ENCODE data around the gene USP48. TPM values are rescaled to one million over a fixed set of nuclear protein-coding genes. Genes with fewer than 3 reads are reported as not detected.
A peak's percentile ranks its signal among the peaks of the same experiment; 100 is the strongest.

Gene USP48
- total RNA-seq, 4 donors from 2014 or later, result 11.5 to 24.4 (median 14.5) TPM

GRCh38 chr1:21743476-21743875 is 39.5 kb downstream of the USP48 start:
- no peak overlapping the region for H3K27ac ChIP-seq
- in situ Hi-C loops (cut with MboI; ENCODE audit: low sequenced_read_pairs in 4 of 4) (no loop called here), intact Hi-C loops (cut with DNase I; ENCODE audit: low total_unique reads) (no loop called here)
- H3K4me3 ChIP-seq, result no peak overlapping the region
- peaks cover 0 to 24% of the 10 kb centered on the region in 2 donors for H3K36me3 ChIP-seq
- TF ChIP-seq POLR2A (IDR thresholded peaks at IDR 0.05) (no peak), CTCF (IDR thresholded peaks at IDR 0.05 in 4 of 5, conservative IDR thresholded peaks at IDR 0.05 in 1 of 5) (no peak)
- no peak for DNase-seq
- no peaks in the 10 kb centered on the region for H3K9me3 ChIP-seq
- ATAC-seq, result no peak
- no peaks in the 10 kb centered on the region for H3K4me1 ChIP-seq
- no peaks in the 10 kb centered on the region for H3K27me3 ChIP-seq

GRCh38 chr1:21742578-21742977 is 40.4 kb downstream of the USP48 start:
- ATAC-seq (peak in 1 of 2 donors; percentile 18), DNase-seq (no peak)
- intact Hi-C loops (cut with DNase I; ENCODE audit: low total_unique reads), result no loop called here
- Histone ChIP-seq H3K27me3 (no peaks in the 10 kb centered on the region), H3K4me1 (no peaks in the 10 kb centered on the region), H3K9me3 (no peaks in the 10 kb centered on the region), H3K4me3 (no peak overlapping the region), H3K36me3 (peaks cover 0 to 15% of the 10 kb centered on the region in 2 donors), H3K27ac (no peak overlapping the region)
- in situ Hi-C loops (cut with MboI; ENCODE audit: low sequenced_read_pairs in 4 of 4), result no loop called here
- TF ChIP-seq CTCF (IDR thresholded peaks at IDR 0.05 in 4 of 5, conservative IDR thresholded peaks at IDR 0.05 in 1 of 5), result no peak
- no peak for TF ChIP-seq POLR2A (IDR thresholded peaks at IDR 0.05)

GRCh38 chr1:21741206-21741605 is 41.7 kb downstream of the USP48 start:
- no peak for ATAC-seq
- Histone ChIP-seq H3K27me3 (no peaks in the 10 kb centered on the region), H3K27ac (no peak overlapping the region), H3K36me3 (peaks cover 0 to 19% of the 10 kb centered on the region in 2 donors), H3K4me3 (no peak overlapping the region), H3K9me3 (no peaks in the 10 kb centered on the region), H3K4me1 (no peaks in the 10 kb centered on the region)
- DNase-seq, result no peak
- intact Hi-C loops (cut with DNase I; ENCODE audit: low total_unique reads) (no loop called here), in situ Hi-C loops (cut with MboI; ENCODE audit: low sequenced_read_pairs in 4 of 4) (no loop called here)
- no peak for TF ChIP-seq POLR2A (IDR thresholded peaks at IDR 0.05)
- TF ChIP-seq CTCF (IDR thresholded peaks at IDR 0.05 in 4 of 5, conservative IDR thresholded peaks at IDR 0.05 in 1 of 5), result no peak

- H3K4me1 ChIP-seq, result no peaks in the 10 kb centered on the region
- H3K9me3 ChIP-seq, result no peaks in the 10 kb centered on the region
- no peak for ATAC-seq
- intact Hi-C loops (cut with DNase I; ENCODE audit: low total_unique reads) (no loop called here), in situ Hi-C loops (cut with MboI; ENCODE audit: low sequenced_read_pairs in 4 of 4) (no loop called here)
- no peak for DNase-seq
- H3K36me3 ChIP-seq, result peaks cover 0 to 31% of the 10 kb centered on the region in 2 donors
- H3K27me3 ChIP-seq, result no peaks in the 10 kb centered on the region
- no peak for TF ChIP-seq POLR2A (IDR thresholded peaks at IDR 0.05)
- TF ChIP-seq CTCF (IDR thresholded peaks at IDR 0.05 in 4 of 5, conservative IDR thresholded peaks at IDR 0.05 in 1 of 5), result no peak
- no peak overlapping the region for H3K4me3 ChIP-seq
- no peak overlapping the region for H3K27ac ChIP-seq
These were observed 46.1 kb downstream of the USP48 start for GRCh38 chr1:21736876-21737275.

GRCh38 chr1:21736011-21736410 is 46.9 kb downstream of the USP48 start:
- TF ChIP-seq POLR2A (IDR thresholded peaks at IDR 0.05), result no peak
- no peak for TF ChIP-seq CTCF (IDR thresholded peaks at IDR 0.05 in 4 of 5, conservative IDR thresholded peaks at IDR 0.05 in 1 of 5)
- no peak for ATAC-seq
- H3K36me3 ChIP-seq, result peaks cover 0 to 31% of the 10 kb centered on the region in 2 donors
- no peaks in the 10 kb centered on the region for H3K4me1 ChIP-seq
- H3K27ac ChIP-seq, result no peak overlapping the region
- in situ Hi-C loops (cut with MboI; ENCODE audit: low sequenced_read_pairs in 4 of 4) (no loop called here), intact Hi-C loops (cut with DNase I; ENCODE audit: low total_unique reads) (no loop called here)
- no peak for DNase-seq
- H3K27me3 ChIP-seq, result no peaks in the 10 kb centered on the region
- H3K9me3 ChIP-seq, result no peaks in the 10 kb centered on the region
- H3K4me3 ChIP-seq, result no peak overlapping the region

Measured in gastrocnemius medialis (tissue), 4 donors.